CD4-positive, alpha-beta T cell treated with Interleukin-10 for 1 hour (primary cell): ENCODE measurements around the gene HYDIN.

Experiments
- DNase-seq: peaks from one replicate; pipeline ENCODE4 v3.0.0-alpha.2; 2020

HYDIN gene

DNA sequence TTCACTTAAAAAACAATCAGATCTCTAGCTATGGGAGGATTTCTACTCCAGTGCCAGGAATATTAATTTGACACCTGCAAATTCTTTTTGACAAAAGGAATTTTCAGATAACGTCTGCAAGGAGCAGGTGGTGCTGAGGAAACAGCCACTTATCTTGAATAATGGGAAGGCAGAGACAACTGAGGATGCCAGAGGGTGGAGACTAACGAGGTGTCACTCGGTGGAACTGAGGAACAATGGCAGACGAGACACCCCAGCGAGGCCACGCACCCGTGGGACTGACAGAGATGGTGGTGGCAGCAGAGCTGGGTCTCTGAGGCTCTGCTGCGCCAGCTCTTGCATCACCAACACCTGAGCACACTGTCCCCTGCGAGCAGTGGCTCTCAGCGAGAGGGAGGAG lies 471.7 kb downstream of the HYDIN start:
- DNase-seq: no peak
